Activated T-cell treated with anti-CD3 and anti-CD28 coated beads, Interleukin-2, amount 50 U/mL, for 24 hours (primary cell): ENCODE results near the gene LRRC1.

Experiments used
- DNase-seq: peaks from one replicate; pipeline ENCODE4 v3.0.0-alpha.2; 2020
- H3K27ac Mint-ChIP-seq: 2 replicates; pipeline ENCODE4 v1.8.0; 2020; ENCODE audit warnings: mild to moderate bottlenecking, mixed read lengths
- H3K27me3 Mint-ChIP-seq: 2 replicates; pipeline ENCODE4 v1.8.0; 2020; ENCODE audit warnings: mixed read lengths
- H3K36me3 Mint-ChIP-seq: 2 replicates; pipeline ENCODE4 v1.8.0; 2020; ENCODE audit warnings: low read depth, mixed read lengths
- H3K4me1 Mint-ChIP-seq: 2 replicates; pipeline ENCODE4 v1.8.0; 2020; ENCODE audit warnings: low read depth, mixed read lengths
- H3K4me3 Mint-ChIP-seq: 2 replicates; pipeline ENCODE4 v1.8.0; 2020; ENCODE audit warnings: mild to moderate bottlenecking, moderate library complexity, mixed read lengths
- H3K9me3 Mint-ChIP-seq: 2 replicates; pipeline ENCODE4 v1.8.0; 2020; ENCODE audit warnings: mixed read lengths

The LRRC1 gene

DNA sequence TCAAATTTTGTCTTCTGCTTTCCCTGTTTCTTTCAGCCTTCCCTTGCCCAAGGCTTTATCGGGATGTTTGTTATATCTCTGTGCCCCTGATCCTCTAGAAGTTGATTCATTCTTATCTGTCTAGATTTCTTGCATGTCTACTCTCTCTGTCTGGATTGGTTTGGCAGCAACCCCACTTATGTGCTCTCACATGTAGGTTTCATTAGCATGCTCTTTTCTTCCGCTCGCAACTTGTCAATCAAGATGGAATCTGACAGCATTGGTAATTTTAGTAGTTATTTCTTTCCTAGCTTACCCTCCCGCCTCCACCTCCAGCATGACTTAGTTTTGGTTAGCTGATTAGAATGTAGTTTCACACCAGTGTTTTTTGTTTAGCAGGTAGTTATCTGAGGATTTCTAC, 39.3 kb downstream of the LRRC1 start:
- no peak overlapping the region for H3K27ac Mint-ChIP-seq
- no peaks in the 10 kb centered on the region for H3K9me3 Mint-ChIP-seq
- H3K4me1 Mint-ChIP-seq = no peaks in the 10 kb centered on the region
- no peak overlapping the region for H3K4me3 Mint-ChIP-seq
- DNase-seq = no peak
- no peaks in the 10 kb centered on the region for H3K27me3 Mint-ChIP-seq
- H3K36me3 Mint-ChIP-seq = no peaks in the 10 kb centered on the region

DNA sequence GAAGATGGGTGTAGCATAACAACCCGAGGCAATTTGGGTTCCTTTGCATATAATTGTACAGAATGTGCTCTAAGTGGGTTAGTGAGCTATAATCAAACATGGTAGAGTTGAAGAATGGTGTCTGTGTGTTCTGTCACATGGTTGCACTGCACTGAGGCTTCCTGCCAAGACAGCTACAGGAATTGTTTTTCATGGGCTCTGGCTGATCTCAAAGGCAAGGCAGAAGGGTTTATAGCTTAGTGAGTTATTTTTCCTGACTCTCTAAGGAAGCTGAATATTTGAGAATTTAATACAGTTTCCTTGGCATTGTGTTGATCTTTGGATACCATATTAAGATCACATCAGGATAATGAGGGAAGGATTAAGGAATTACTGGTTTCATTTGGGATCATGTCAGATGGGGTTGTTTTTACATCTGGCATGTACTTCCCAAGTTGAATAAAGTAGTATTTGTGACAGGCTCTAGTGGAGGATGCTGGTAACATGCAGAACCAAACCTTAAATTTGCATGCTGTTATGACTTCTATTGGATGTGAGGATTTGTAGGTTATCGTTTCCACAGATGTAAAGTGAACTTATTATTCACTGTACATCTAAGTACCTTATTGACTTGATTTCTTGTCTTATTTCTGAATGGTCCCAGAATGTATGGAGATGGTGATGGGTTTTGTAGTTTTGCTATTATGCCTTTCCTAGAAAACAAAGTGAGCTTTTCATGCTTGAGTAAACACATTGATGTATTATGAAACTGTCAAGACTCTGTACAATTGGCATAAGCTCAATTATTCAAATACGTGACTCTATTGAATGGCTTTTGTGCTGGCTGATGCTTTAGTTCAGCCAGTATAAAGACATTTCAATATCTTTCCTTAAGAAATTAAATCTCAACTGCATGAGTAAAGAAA, 43.3 kb downstream of the LRRC1 start:
- Mint-ChIP-seq H3K9me3 (peaks cover 7% of the 10 kb centered on the region), H3K27ac (no peak overlapping the region), H3K4me1 (no peaks in the 10 kb centered on the region), H3K36me3 (no peaks in the 10 kb centered on the region), H3K27me3 (no peaks in the 10 kb centered on the region), H3K4me3 (no peak overlapping the region)
- DNase-seq = no peak

DNA sequence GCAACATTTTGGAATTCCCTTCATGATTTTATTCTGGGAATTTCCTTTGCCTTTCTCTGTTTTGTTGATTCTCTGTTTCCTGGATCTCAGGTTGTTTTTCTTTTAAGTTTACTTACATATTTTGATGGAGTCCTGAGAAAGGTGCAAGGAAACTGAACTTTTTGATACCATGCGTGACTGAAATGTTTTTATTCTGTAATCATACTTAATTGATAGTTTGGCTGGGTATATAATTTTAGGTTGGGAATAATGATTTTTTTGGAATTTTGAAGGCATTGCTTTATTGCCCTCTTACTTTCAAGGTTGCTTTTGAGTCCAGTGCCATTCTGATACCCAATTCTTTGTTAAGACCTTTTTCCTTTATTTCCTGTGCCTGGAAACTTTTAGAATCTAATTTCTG, 45.2 kb downstream of the LRRC1 start:
- no peaks in the 10 kb centered on the region for H3K27me3 Mint-ChIP-seq
- H3K4me3 Mint-ChIP-seq = no peak overlapping the region
- DNase-seq = no peak
- peaks cover 7% of the 10 kb centered on the region for H3K9me3 Mint-ChIP-seq
- H3K4me1 Mint-ChIP-seq = no peaks in the 10 kb centered on the region
- H3K27ac Mint-ChIP-seq = no peak overlapping the region
- no peaks in the 10 kb centered on the region for H3K36me3 Mint-ChIP-seq

DNA sequence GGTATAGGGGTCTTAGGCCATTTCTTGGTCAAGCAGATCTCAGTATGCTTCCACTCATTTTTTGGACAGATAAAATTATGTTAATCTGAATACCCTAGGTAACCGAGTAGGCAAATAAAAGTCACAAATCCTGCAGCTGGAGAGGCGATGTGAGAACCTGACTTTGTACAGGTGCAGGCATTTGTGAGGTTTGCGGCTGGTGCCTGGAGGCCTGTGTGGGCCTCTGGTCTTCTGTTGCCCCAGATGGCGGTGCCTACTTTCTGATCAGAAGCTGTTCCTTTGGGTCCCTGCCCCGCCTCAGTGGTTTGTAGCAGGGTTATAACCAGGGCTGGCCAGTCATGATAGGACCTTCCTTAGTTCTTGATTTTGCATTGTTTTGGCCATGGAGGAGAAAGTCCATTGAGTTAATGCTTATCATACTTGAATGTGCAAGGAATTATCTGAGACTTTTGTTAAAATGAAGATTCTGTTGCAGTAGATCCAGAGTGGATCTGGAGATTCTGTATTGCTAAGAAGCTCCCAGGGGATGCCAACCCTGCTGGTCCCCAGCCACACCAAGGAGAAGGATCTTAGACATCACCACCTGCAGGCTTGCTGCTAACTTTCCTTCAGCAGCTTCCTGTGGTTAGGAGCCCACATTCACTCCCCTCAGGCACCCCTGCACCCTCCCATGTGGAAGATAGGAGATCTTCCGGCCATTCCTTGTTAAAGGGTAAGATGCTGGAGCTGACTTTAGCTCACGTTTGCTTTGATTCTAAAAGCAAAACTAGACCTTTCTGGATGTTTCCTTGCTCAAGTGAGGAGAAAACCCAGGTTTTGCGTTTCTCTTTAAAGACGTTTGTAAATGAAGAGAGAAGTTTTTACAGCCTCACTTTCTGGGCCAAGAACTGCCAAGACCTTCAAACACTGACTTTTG, 50.7 kb downstream of the LRRC1 start:
- H3K27me3 Mint-ChIP-seq = no peaks in the 10 kb centered on the region

DNA sequence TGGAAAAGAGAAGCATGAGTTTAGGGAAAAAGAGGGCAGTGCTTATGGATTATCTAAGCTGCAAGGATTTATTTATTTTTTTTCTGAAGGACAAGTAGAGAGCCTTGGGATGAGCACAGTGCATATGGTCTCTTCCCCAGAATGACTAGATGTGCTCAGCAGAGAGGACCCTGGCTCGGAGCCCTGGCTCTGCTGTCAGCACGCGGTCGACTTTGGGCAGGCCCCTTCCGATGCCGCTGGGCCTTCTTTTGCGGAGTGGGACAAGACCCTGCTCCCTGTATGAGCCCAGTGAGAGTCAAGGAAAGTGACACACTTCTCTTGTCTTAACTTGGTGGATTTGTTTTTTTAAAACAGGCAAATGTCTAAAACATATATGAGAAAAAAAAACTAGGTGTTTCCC, 51.4 kb downstream of the LRRC1 start:
- no peak overlapping the region for H3K27ac Mint-ChIP-seq
- no peaks in the 10 kb centered on the region for H3K36me3 Mint-ChIP-seq
- DNase-seq = no peak
- no peaks in the 10 kb centered on the region for H3K9me3 Mint-ChIP-seq
- H3K27me3 Mint-ChIP-seq = no peaks in the 10 kb centered on the region
- H3K4me3 Mint-ChIP-seq = no peak overlapping the region
- no peaks in the 10 kb centered on the region for H3K4me1 Mint-ChIP-seq

More for the DNA sequence above, 50.7 kb downstream of the LRRC1 start:
- Mint-ChIP-seq H3K9me3 (no peaks in the 10 kb centered on the region), H3K4me1 (no peaks in the 10 kb centered on the region), H3K36me3 (no peaks in the 10 kb centered on the region), H3K27ac (no peak overlapping the region), H3K4me3 (no peak overlapping the region)
- DNase-seq = no peak

DNA sequence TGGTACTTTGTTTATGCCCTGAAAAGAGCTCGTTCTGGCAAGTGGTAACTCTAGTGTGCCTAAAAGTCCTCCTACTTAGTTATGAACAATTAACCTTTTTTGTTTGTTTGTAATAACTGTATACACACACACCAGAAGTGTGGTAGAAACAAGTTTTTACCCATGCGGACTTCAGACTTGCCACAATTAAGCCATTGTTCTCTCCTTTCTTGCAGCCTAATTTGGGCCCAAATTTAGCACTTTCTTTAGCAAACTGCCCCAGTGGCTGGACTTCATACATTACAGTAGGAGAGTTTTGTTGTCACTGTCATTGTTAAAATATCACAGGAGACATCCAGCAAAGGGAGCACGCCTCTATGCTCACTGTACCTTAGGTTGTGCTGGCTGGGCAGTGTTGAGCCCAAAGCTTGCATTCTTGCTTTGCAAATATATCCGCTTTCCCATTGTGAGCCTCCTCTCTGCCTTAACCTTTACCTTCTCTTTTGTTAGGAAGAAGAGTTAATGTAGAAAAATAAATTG, 53.0 kb downstream of the LRRC1 start:
- no peak for DNase-seq
- Mint-ChIP-seq H3K27ac (no peak overlapping the region), H3K4me1 (no peaks in the 10 kb centered on the region), H3K27me3 (no peaks in the 10 kb centered on the region), H3K4me3 (no peak overlapping the region), H3K36me3 (no peaks in the 10 kb centered on the region), H3K9me3 (no peaks in the 10 kb centered on the region)

DNA sequence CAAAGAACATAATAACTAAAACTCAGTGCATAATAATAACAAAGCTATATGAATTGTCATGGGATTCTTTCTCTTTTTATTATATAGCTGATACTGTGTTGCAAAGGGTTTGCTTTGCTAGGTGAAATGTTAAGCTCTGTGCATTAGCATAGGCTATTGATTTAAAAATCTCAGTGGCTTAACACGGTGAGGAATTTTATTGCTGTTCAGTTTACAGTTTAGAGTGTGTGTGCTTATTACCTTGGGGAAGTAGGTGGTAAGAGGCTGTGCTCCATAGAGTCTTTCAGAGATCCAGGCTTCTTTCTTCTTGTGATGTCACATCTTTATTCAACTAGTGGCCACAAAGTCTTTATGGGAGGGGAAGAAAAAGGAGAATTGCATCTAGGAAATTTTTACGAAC, 55.7 kb downstream of the LRRC1 start:
- no peak for DNase-seq
- no peak overlapping the region for H3K27ac Mint-ChIP-seq
- peaks cover 11% of the 10 kb centered on the region for H3K4me1 Mint-ChIP-seq
- no peaks in the 10 kb centered on the region for H3K9me3 Mint-ChIP-seq
- H3K36me3 Mint-ChIP-seq = no peaks in the 10 kb centered on the region
- no peak overlapping the region for H3K4me3 Mint-ChIP-seq
- H3K27me3 Mint-ChIP-seq = no peaks in the 10 kb centered on the region

DNA sequence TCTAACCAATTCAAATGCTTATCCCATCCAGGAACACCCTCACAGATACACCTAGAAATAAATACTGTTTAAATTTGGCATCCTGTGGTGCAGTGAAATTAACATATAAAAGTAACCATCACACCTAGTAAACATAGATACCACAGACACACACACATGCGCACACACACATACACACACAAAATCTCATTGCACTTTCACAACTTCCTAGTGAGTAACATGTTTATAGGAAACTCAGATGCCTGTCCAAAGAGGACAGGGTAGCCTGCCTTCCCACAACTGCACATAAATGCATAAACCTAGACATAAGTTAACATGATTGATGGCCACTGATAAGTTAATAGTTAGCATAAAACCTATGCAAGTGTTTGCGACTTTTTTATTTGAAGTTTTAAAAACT, 56.8 kb downstream of the LRRC1 start:
- H3K27ac Mint-ChIP-seq = no peak overlapping the region
- no peak overlapping the region for H3K4me3 Mint-ChIP-seq

DNA sequence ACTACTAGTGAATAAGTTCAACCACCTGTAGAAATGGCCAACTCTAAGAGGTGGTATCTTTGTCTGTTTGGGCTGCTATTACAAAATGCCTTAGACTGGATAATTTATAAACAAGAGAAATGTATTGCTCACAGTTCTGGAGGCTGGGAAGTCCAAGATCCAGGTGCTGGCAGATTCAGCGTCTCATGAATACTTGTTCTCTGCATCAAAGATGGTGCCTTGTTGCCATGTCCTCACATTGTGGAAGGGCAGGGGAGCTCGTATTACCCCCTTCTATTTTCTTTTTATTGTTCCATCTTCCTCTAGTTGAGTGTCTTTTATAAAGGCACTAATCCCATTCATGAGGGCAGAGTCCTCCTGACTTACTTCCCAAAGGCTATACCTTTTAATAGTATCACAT, 58.0 kb downstream of the LRRC1 start:
- no peaks in the 10 kb centered on the region for H3K36me3 Mint-ChIP-seq
- no peak overlapping the region for H3K4me3 Mint-ChIP-seq
- no peak for DNase-seq
- no peak overlapping the region for H3K27ac Mint-ChIP-seq
- no peaks in the 10 kb centered on the region for H3K9me3 Mint-ChIP-seq
- H3K4me1 Mint-ChIP-seq = peaks cover 11% of the 10 kb centered on the region
- no peaks in the 10 kb centered on the region for H3K27me3 Mint-ChIP-seq

More for the DNA sequence above, 56.8 kb downstream of the LRRC1 start:
- no peaks in the 10 kb centered on the region for H3K9me3 Mint-ChIP-seq
- DNase-seq = no peak
- H3K27me3 Mint-ChIP-seq = no peaks in the 10 kb centered on the region
- H3K36me3 Mint-ChIP-seq = no peaks in the 10 kb centered on the region
- peaks cover 11% of the 10 kb centered on the region for H3K4me1 Mint-ChIP-seq

DNA sequence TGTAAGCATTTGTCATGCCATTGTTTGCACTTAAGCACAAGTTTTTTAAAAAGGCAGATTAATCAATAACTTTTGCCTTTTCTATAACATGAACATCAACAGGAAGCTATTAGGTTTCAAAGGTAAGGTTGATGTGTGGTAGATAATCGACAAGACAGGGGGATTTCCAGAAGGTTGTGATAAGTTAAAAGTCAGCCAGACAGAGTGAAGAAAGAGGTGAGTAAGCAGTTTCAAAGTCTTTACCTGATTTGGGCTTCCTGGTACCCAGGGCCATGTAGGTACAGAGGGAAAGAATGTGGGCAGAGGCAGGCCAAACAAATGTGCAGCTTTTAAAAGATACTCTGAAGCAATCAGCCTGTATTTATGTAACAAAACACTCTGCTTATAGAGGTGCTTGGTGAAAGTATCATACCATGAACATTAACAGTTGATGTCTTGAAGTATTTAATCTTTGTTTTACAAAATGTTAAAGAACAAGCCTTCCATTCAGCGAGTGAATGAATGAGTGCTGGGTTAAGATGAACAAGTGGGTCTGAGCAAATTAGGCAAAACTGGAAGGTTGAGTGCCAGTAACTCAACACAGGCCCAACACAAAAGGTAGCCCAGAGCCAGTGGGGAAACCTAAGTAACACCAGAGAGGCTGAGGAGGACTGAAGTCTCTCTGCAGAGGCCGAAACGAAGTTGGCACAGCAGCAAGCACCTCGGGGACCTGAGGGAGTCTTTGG, 60.2 kb downstream of the LRRC1 start:
- Mint-ChIP-seq H3K27ac (no peak overlapping the region), H3K27me3 (no peaks in the 10 kb centered on the region), H3K4me1 (peaks cover 11% of the 10 kb centered on the region), H3K4me3 (no peak overlapping the region), H3K36me3 (no peaks in the 10 kb centered on the region), H3K9me3 (no peaks in the 10 kb centered on the region)
- DNase-seq = no peak

DNA sequence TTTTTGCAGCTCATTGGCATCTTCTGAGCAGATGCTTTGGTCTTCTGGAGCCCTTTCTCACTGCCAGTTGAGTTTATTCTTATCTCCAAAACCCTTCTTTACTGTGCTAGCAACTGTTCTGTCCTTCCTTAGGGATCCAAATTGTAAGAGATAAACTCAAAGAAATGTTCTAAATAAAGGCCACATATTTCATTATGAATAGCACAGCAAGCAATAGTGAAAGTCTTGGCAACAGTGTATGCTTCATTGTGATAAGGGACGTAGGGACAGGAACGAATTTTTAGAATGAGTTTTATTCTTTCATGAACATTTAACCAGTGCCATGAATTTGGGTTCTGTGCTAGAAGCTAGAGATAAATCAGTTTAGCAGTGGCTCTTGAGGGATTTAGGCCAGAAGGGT, 61.1 kb downstream of the LRRC1 start:
- Mint-ChIP-seq H3K36me3 (no peaks in the 10 kb centered on the region), H3K27me3 (no peaks in the 10 kb centered on the region), H3K4me3 (no peak overlapping the region), H3K9me3 (no peaks in the 10 kb centered on the region), H3K4me1 (peaks cover 11% of the 10 kb centered on the region), H3K27ac (no peak overlapping the region)
- DNase-seq = no peak

DNA sequence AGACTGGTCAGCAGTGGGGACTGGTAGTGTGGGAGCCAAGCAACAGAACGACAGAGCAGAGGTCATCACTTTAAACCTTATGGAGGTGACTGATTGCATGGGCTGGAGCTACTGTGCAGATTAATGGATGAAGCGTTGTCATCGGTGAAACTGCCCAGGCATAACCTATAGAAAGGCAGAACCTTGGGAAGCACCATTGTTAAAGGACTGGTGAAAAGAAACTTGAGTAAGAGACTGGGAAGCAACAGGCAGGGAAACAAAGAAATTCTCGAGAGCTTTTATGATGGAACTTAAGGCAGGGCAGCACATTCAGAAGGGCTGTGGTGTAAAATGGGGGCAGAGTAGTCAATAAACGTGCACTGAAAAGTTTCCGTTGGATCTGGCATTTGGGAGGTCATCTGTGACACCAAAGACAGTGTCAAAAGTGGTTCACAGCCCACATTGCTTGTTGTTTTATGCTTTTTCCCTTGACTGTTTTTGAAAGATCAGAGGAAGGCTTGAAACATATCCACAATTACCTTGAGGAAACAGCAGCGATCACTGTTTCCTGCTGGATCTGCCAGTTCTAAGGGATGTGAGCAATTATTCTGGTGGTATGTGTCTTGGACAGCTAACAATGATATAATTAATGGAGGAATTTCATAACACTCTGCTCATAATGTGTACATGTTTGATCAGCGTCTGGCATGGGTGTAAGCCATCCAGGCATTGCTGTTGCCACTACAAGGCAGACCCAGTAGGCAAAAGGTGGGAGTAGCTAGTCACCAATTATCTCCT, 62.7 kb downstream of the LRRC1 start:
- Mint-ChIP-seq H3K9me3 (no peaks in the 10 kb centered on the region), H3K4me1 (peaks cover 13% of the 10 kb centered on the region), H3K27me3 (no peaks in the 10 kb centered on the region), H3K36me3 (no peaks in the 10 kb centered on the region), H3K27ac (no peak overlapping the region), H3K4me3 (no peak overlapping the region)
- no peak for DNase-seq

DNA sequence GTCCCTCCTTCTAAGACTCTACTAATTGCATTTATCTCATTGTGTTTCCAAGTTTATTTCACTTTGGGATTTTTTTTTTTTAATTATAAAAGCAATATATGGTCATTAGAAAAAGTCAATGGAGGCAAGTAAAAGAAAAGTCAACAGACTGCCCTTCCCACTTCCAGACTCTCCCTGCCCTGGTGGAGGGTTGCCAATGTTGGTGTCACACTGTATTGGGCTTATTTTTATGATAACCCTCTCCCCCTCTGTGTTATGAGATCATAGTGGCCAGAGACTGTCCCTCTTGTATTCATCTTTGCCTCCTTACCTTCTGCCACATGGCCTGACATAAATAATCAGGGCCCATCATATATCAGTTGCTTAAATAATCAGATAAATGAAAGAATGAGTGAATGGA, 63.4 kb downstream of the LRRC1 start:
- no peaks in the 10 kb centered on the region for H3K27me3 Mint-ChIP-seq
- H3K9me3 Mint-ChIP-seq = no peaks in the 10 kb centered on the region
- no peak for DNase-seq
- H3K27ac Mint-ChIP-seq = no peak overlapping the region
- no peaks in the 10 kb centered on the region for H3K36me3 Mint-ChIP-seq
- no peak overlapping the region for H3K4me3 Mint-ChIP-seq
- H3K4me1 Mint-ChIP-seq = peaks cover 13% of the 10 kb centered on the region

DNA sequence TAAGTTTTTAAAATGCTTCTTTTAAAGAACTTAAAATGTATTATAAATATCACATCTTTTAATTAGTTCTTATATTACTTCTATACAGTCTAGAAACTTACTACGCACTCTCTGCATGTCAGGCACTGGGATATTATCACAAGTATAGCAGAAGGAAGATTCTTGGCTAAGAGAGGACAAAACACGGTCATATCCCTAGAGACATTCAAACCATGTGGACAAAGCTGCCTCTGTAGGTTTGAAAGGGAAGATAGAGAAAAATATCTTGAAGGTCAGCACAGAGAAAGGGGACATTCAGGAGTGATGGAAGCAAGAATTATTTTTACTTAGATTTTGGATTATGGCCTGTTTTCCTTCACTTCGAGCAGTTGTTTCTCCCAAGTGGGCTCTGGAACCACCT, 64.1 kb downstream of the LRRC1 start:
- Mint-ChIP-seq H3K27ac (no peak overlapping the region), H3K4me3 (no peak overlapping the region), H3K36me3 (no peaks in the 10 kb centered on the region), H3K27me3 (no peaks in the 10 kb centered on the region), H3K9me3 (no peaks in the 10 kb centered on the region), H3K4me1 (peaks cover 13% of the 10 kb centered on the region)
- no peak for DNase-seq
